Esophagus mucosa (tissue), 1 donor: ENCODE data around the gene IL2RA. TPM values are rescaled to one million over a fixed set of nuclear protein-coding genes. Genes with fewer than 3 reads are reported as not detected.
"Not testable (repeated sequence)": the region's sequence is repeated elsewhere in the genome, so short reads cannot be mapped to it uniquely, and the experiment has no call there.

ENCODE experiments used
- ATAC-seq: fragments of 200-7000 bp; cut with Tn5 transposase; one replicate; pipeline ENCODE4 v1.9.1; 2020
- total RNA-seq: library from RNA; stranded (reverse); gene quantifications from one replicate; pipeline ENCODE4 v1.2.4, GENCODE V29; 2023
- donor health status: DM: yes; HTN: yes; CAD: no.

Gene IL2RA
- total RNA-seq, 1 donor from 2014 or later, result 1.4 TPM

DNA sequence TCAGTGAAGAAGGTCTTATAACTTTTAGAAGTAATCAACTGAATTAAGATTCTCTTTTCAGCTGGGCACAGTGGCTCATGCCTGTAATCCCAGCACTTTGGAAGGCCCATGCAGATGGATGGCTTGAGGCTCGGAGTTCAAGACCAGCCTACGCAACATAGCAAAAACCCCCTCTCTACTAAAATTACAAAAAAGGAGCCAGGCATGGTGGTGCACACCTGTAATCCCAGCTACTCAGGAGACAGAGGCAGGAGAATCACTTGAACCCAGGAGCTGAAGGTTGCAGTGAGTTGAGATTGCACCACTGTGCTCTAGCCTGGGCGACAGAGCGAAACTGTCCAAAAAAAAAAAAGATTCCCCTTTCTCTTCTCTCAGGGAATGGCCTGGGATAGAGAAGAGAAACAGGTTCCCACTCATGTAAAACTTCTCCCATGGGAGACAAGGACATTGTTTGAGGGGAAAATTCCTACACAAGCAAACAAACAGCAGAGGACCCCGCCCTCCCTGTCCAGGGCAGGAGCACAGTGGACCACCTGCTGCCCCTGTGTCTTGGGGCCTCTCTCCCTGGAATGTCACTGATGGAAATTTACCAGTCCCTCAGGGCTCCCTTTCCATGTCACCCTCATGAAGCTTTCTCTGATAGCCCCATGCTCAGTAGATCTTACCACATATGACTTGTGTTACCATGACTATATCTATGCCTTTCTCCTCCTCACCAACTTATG is 5.6 kb downstream of the IL2RA start:
- no peak for ATAC-seq

DNA sequence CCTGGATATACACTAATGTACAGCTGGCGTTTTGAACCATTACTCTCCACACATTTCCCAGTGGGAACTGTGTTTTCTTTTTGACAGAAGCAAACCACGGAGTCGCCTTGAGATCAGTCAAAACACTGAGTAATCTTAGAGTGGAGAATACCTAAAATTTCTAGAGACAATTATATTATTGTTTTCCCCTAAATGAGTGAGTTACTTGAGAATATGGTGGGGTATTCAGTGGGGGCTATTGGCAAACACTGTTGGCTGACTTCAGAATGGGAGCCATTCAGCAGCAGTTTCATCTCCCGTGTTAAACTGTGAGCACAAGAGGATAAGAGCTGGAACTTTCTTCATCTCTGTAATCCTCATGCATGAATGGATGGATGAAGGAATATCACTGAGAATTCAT is 6.2 kb downstream of the IL2RA start:
- ATAC-seq, result no peak

DNA sequence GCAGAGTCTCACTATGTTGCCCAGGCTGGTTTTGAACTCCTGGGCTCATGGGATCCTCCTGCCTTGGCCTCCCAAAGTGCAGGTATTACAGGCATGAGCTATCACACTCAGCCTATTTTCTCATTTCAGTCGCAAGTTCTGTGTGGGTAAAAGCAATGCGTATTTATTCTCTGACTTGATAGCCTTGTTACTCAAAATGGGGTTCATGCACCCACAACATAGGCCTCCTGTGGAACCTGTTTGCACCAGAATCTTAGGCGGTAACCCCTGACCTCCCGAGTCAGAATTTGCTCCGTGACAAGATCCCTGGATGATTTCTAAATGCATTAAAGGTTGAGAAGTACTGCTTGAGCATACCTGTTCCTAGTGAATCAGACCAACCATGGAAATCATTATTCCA is 7.3 kb downstream of the IL2RA start:
- no peak for ATAC-seq

DNA sequence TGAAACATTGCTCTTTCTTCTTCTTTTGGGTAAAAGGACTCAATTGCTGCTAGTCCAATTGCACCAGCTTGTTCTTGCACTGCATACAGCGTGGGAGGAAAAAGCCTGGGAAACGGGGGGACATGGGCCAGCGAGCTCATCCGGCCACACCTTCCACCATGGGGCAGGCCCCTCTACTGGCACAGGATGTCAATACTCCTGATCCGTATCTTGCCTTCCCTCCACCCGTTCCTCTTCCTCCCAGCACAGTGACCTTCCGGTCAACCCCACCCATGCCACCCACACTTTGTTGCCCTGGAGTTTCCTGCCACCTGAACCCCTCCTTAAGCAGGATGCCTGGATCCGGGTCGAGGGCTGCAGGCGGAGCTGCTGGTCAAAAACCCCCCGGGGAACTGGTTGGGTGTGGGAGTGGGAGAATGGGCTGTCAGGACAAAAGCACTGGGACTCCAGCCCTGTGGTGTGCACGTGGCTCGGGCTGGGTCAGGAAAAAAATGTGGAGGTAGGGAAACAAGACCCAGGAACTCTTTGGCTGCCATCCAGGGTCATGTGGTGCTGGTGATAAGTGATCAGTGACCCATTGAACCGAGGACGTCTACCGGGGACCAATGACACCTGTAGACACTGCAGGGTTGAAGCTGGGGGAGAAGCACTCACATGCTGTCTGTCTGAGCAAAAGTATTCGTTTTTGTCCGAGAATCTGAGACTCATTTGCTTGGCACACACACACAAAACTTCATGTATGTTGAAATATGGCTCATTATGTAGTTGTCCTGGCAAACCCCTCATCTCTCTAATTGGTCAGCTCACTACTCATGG is 8.1 kb downstream of the IL2RA start:
- ATAC-seq, result peak; percentile 31

DNA sequence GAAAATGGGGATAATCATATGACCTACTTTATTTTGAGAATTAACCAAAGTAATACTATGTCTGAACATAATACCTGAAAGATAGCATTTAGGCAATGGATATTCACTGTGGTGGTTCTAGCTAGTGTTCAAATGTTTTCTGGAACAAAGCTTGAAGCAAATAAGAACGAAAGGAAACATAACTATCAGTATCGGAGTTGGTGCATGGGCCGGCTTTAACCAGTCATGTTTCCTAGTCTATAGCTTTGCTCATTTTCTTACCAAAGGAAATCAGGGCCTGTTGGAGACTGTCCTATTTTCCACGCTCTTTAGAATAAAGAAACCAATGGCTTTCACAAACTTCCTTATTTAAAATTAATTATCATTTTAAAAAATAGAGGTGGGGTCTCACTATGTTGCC is 8.9 kb downstream of the IL2RA start:
- no peak for ATAC-seq

DNA sequence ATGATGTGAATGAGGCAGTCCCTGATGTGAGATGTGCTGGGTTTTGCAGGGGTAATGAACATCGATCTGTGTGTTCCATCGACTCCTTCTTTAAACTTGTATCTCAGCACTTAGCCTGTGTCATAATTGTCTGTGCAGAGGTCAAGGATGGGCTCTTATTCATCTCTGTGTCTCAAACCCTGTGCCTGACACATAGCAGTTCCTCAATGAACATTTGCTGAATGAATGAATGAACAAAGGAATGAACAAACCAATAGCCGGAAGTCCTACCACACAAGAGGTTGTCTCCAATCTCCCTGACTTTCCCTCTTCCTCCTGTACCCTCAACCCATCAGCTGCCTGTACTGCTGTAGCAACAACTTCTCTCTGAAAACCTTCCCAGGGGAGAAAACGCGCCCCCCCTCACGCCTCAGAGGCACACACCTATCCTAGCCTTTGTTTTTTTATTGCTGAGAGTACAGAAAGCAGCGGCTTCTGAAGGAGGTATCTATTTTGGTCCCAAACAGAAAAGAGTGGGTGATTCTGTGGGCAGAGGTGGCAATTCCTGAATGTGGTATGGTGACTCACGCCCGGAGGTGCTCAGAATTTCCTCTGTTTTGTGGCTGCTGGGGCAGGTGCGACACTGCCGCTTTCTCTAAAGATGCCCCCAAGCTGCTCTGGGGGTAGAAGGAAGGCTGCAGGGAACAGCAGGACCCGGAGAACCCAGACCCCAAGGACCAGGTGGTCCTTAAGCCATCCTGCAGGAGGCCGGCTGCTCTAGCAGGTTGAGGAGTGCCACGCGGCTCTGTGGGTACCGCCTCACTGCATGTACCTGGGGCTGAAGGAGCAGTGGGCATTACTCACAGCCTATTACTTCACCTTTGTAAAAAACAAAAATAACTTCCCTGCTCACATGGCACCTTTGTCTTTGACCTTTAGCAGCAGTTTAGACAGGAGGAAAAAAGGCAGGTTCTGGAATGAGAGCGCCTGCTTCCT is 9.6 kb downstream of the IL2RA start:
- ATAC-seq, result peak; percentile 27

DNA sequence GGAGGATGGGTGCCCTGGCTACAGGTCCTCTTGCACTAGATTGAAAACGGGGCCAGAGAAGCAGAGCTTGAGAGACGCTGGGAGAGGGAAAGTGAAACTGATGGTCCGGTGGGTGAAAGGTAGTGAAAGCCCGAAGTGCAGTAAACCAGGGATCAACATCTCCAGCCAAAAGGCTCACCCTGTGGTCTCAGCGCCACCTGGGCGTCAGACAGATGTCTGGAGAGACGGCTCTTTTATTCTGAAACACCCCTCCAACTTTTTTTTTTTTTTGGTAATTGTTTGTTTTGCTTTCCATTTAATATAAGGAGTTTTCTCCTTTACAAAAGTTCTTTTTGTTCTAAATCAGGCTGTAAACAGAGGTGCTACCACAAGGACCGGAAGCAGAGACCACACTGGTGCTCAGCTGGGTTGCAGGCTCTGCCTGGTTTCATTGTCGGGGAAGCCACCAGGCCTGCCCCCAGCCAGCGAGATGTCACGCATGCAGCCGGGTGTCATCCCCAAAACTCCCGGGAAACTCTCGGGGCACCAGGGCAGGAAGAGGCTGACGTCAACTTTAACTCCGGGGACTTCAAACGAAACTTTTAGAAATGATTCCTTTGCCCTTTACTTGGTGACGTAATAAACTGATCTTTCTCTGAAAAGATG is 11.2 kb downstream of the IL2RA start:
- peak; percentile 60 for ATAC-seq

DNA sequence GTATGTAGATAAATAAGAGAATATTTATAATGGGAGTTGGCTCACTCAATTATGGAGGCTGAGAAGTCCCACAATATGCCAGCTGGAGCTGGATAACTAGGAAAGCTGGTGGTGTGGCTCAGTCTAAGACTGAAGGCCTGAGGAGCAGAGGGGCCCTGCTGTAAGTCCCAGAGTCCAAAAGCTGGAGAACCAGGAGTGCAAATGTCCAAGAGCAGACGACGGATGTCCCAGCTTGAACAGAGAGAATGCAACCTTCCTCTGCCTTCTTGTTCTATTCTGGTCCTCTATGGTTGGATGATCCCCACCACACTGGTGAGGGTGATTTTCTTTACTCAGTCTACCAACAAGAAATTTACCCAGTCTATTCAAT is 13.2 kb downstream of the IL2RA start:
- ATAC-seq, result no peak

DNA sequence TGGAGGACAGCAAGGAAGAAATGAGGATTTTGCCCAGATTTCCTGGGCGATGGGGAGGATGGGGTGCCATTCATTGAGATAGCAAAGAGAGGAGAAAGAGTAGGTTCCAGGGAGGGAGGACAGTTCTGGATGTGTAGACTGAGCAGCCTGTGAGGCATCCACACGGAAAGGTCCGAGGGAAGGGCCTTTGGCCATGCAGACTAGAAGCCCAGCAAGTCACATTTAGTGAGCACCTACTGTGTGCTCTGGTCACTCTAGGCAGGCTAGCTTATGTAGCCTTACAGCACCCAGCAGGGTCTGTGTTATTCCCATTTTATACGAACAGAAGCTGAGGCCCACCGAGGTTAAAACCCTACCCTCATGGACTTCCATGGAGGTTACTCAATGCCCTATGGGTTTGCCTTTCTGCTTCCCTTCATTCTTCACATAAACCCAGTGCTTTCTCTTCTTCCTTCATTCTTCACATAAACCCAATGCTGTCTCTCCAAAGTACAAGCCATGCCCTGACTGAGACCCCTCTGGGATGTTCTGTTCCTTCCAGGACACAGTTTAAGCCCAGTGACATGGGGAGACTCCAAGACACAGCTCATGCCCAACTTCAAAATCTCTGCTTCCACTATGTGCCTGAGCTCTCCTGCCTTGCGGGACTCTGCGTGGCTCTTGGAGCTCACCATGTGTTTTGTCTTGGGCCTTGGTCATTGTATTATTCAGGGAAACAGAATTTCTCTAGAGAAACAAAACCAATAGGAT is 13.7 kb downstream of the IL2RA start:
- ATAC-seq, result no peak

DNA sequence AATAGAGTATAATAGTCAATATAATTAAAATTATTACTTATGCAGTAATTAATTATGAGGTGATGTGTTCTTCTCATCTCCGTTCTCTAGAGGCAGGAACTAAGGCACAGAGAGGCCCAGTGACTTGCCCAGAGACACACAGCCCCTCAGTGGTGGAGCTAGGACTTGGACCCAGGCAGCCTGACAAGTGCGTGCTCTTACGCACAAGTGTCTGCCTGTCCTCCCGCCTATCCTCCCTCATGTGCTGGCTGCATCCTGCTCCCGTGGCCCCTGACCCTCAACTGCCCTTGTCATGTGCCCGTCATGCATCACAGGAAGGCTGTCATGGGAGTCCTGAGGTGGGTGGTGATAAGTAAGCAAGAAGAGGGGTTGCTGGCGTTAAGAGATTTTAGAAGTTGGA is 14.3 kb downstream of the IL2RA start:
- ATAC-seq, result no peak

DNA sequence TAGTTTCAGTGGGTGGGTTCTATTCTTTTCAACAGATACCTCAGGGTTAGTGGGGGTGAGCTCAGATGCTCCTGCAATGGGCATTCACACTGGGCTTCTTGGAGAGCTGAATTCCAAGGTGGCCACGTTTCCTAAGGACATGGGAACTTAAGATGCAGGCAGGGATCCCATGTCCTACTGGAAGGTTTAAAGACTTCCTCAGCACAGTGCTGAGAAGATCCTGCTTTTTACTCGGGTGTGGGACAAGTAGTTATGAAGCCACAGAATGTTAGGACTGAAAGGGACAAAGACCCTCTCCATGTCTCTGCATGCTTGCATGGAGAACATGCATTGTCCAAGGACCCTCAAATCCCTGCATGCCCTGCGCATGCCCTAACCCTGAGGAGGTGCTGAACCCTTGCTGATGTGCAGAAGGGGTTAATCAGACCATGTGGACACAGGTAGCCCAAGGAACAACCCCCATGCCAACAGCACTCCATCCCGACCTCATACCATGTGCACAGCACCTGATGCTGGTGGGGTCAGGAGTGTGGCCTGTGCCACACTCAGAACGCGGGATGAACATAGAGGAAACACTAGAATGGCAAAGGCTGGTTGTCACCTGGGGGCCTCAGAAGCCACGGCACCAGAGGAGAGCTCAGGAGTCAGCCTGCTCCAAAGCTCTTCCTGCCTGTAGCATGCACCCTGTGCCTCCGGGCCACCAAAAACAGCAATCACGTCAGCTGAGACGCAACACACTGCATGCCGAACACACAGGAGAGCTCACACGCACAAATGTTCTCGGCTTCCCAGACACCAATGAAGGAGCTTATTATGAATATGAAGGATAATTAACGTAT is 15.2 kb downstream of the IL2RA start:
- ATAC-seq, result no peak

DNA sequence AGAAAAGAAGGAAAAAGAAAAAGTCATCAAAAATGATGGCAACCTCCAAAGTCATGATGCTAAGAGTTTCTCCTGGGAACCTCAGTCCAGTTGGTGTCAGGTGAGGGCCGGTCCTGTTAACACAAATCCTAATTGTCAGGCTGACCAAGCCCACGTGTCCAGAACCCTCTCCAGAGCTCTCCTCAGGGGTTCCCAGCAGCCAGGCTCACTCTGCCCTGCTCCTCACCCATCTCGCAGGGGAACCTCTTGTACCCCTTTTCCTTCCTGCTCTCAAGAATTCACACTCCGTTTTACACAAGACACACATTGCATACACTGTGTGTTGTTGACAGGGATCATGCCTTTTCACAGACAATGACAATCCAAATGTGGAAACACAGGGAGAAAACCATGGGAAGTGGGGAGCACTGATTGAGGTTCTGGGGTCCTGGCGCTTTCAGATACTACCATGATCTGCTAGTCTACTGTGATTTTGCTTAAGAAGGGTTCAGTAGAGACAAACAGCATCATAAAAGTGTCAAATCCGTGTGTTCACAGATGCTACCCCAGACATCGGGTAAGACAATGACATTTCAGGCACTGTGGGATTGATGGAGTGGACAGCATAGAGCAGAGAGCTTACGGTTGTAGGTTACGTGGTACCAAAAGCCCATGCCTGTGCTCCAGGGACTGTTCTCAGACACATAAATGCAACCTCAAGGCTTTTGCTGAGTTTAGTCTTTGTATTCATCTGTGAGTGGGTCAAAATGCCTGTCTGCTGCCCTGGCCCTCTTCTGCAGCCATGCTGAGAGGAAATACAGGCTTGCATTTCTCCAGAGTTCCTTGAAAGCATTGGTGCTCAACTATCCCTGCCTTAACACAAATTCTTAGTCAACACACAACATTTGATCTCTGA is 16.0 kb downstream of the IL2RA start:
- no peak for ATAC-seq

DNA sequence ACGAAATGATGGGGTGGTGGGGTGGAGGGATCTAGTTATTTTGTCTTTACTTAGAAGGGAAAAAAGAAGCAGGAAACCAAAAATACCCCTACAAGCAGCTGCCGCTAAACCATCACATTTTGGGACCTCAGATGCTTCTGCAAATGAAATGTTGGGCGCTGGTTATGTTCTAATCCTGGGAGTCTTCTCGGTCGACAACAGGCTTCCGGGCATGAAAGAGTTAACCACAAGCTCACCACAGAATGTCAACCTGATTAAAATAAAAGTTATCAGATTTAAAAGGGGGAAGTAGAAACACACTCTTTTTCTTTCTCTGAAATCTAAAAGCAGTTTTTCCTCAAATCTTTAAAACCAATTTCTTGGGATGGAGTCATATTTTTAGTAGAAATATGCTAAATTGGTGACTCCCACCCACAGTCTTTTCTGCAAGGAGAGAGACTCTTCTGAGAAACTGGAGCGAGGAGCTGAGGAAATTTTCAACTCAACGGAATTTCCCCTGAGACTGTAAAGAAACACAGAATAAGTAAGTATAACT is 16.8 kb downstream of the IL2RA start:
- ATAC-seq, result no peak

DNA sequence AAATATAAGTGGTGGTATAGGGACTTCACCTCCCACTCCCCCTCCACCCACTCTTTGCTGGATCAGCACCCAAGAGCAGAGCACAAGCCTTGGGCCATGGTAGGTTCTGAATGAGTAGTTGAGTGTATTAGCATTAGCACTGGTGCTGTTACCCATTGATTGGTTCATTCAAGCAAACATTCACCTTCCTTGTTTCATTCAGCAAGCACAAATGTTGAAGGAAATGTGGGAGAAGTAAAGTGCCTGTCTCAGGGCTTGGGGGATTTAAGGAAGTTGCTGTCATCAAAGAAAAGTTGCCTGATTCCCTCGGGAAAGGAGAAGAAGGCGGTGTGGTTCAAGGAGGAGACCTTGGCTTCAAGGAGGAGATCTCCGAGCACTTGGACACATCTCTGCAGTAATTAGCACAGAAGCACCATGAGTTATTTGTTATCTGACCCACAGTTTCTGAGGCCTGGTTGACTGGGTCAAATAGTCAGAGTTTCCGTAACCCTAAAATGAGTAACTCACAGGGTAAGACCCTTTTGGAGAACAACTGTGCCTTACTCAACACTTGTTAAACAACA is 17.3 kb downstream of the IL2RA start:
- no peak for ATAC-seq

DNA sequence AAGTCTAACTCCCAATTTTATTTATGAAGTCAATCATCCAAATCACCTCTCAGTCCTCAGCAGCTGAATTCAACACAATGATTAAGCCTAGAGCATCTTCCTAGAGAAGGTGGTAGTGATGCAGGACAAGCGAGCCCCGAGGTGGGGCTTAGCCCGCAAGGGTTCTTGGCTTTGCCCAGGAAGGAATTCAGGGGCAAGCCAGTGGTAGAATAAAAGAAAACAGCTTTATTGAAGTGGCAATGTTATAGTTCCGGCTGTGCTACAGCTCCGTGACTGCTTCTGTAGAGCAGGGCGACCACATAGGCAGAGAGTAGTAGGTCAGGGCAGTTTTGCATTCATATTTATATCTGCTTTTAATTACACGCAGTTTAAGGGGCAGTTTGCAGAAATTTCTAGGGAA is 18.1 kb downstream of the IL2RA start:
- no peak for ATAC-seq

DNA sequence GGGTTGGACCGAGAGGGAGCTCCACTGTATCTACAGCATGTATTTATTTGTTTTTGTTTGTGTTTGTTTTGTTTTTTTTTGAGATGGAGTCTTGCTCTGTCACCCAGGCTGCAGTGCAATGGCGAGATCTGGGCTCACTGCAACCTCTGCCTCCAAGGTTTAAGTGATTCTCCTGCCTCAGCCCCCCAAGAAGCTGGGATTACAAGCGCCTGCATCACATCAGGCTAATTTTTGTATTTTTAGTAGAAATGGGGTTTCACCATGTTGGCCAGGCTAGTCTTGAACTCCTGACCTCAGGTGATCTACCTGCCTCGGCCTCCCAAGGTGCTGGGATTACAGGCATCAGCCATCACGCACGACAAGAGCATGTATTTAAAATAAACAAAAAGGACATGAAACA is 18.8 kb downstream of the IL2RA start:
- not testable (repeated sequence) for ATAC-seq

DNA sequence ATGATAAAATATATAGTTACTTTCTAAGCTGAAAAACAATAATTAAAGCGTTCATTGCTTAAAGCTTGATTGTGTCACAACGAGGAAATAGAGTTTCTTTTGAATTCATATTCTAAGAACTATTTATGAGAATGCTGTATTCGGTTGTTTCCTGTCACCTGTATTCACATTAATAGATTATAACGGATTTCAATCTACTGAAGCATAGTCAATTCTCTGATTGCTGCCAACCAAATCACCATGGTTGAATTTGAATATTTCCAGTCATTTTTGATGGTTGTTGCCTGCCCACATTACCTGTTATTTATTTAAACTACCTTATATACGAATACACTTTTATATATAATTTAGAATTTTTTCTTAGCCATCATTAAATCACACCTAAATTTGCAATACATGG is 22.0 kb downstream of the IL2RA start:
- no peak for ATAC-seq

DNA sequence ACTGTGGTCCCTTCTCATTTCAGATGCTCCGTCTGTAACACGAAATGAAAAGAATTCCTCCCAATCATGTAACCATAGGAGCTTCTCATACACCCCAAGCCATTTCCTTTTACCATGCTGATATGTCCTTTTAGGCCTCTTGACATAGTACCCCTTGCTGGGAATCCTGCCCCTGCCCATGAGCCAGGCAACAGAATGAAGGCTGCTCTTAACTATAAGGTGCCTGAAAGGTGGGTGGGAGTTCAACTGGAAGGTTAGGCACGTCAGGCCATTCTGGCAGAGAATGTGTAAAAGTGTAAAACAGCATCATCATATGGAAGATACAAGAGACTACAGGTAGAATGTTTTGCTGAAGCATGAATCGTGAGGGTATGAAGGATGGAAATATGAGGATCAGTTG is 22.5 kb downstream of the IL2RA start:
- no peak for ATAC-seq

DNA sequence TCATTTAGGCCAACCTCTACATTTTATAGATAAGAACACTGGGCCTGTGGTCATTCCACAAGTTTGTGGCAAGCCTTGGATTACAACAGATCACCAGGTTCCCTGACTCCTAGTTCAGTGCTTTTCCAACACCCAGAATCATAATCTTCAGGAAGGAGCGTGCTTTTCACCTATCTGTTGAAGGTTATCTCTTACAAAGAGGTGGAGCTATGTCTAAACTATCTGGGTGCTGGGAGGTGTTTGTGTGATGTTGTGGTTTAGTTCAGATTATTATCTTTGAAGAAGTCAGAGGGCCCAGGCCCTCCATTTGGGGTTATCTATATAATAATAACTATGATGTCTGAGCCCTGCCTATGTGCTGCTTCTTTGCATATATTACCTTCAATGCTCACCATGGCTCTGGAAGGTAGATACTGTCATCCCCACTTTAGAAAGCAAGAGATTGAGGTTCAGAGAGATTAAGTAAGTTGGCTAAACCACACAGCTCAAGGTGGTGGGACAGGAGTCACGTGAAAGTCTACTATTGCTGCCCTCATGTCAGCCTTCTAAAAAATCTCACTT is 24.0 kb downstream of the IL2RA start:
- no peak for ATAC-seq
